Vagina (tissue), 2 donors: ENCODE results near the gene ZBTB45. TPM values are rescaled to one million over a fixed set of nuclear protein-coding genes. Genes with fewer than 3 reads are reported as not detected.

Experiments used
- DNase-seq, 2 donors: peaks; one replicate each; pipeline ENCODE4 v3.0.0-alpha.2; 2017; ENCODE audit errors: extremely low spot score in 2 of 2
- H3K27ac ChIP-seq: fragments of 200-600 bp; sonication (generic); one replicate; pipeline ENCODE4 v1.5.1; 2019
- H3K27me3 ChIP-seq: fragments of 200-600 bp; sonication (generic); one replicate; pipeline ENCODE4 v1.5.1; 2019
- H3K36me3 ChIP-seq, 2 donors: fragments of 200-600 bp; sonication (generic); one replicate each; pipeline ENCODE4 v1.5.1; 2017 to 2019
- H3K4me1 ChIP-seq: fragments of 200-600 bp; sonication (generic); one replicate; pipeline ENCODE4 v1.5.1; 2019
- H3K4me3 ChIP-seq, 2 donors: fragments of 200-600 bp; sonication (generic); 1 replicate in 1 of 2; 2 replicates in 1 of 2; pipeline ENCODE4 v1.5.1; 2016 to 2019
- H3K9me3 ChIP-seq: fragments of 200-600 bp; sonication (generic); one replicate; pipeline ENCODE4 v1.5.1; 2019
- POLR2A ChIP-seq, 2 donors: fragments of 450-650 bp; IDR thresholded peaks; one replicate each; pipeline ENCODE4 v1.6.1; 2017; ENCODE audit warnings: antibody characterized with exemption in 2 of 2, mild to moderate bottlenecking in 2 of 2, moderate library complexity in 2 of 2
- POLR2AphosphoS5 ChIP-seq, 2 donors: sonication (generic); formaldehyde crosslinking; IDR thresholded peaks; one replicate each; pipeline ENCODE4 v1.9.0; 2017; ENCODE audit warnings: antibody characterized with exemption in 2 of 2, mild to moderate bottlenecking in 2 of 2, low read depth in 1 of 2; ENCODE audit not compliant: insufficient read depth in 1 of 2
- intact Hi-C: fragments of 100-400 bp; cut with DNase I; formaldehyde crosslinking; loops from one replicate; pipeline ENCODE4 v1.15.1; 2023
- total RNA-seq: library from RNA; depleted of rRNA; stranded (reverse); fragments of >200 nt; gene quantifications from one replicate; pipeline ENCODE4 v1.2.3, GENCODE V29; 2016
- TF ChIP-seq, protein P1 (sequence below), 3 experiments: fragments of 450-650 bp in 2 of 3; fragments of 200-600 bp in 1 of 3; sonication (generic) in 1 of 3; IDR thresholded peaks; one replicate each; pipeline ENCODE4 v1.5.1; 2017 to 2019; ENCODE audit warnings: antibody characterized with exemption in 3 of 3, mild to moderate bottlenecking in 2 of 3, moderate library complexity in 2 of 3

The ZBTB45 gene
- 14.0 TPM for total RNA-seq

DNA sequence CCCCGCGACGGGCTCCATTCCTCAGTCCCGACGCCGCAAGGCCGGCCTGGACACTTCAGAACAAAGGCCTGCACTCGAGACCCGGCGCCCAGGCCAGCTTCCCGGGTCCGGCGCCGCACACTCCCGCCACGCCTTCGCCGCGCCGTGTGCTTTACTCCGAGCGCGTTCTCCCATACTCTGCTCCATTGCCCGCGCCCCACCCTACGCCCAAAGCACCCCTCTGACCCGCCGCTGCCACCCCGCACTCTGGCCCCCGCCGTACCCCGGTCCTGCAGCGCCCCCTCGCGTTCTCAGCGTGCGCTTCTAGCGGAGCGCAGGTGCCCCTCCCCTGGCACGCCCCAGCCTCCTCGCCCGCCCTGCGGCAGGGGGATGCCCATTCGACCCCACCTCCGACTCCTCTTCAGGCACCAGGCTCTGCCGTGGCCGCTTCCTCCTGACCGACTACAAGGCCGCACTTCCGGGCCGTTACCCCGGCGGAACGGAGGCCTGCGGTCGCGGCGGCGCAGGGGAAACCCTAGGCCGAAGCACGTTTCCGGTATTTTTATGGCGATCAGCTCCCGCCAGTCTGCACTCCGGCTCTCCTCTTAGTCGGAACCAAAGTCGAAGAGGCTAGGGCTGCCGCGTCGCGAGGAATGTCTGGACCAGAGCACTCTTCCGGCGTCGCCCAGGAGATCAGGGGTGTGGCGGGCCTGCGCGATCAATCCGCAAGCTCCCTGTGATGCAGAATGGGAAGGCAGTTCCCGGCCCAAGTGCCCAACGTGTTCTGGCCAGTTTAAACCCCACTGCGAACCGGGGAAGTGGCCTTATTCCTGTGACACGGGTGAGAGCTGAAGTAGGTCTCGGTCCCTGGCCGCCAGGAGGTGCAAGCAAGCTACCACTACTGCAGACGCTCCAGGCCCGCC is at the start of gene ZBTB45:
Gene ZBTB45, minus strand, starts transcription at position 456 of the 902 bp plus-strand sequence. CDS start 2,137 bp downstream, outside the sequence.
- peaks cover 0 to 18% of the 10 kb centered on the region in 2 donors for H3K36me3 ChIP-seq
- DNase-seq = no peak
- H3K27me3 ChIP-seq = no peaks in the 10 kb centered on the region
- intact Hi-C loops = no loop called here
- no peaks in the 10 kb centered on the region for H3K9me3 ChIP-seq
- peak within 1 kb of the TSS; percentile 97 for H3K27ac ChIP-seq
- peak within 1 kb of the TSS; percentile 76 to 93 for H3K4me3 ChIP-seq
- peaks cover 47% of the 10 kb centered on the region for H3K4me1 ChIP-seq
- TF ChIP-seq, protein P1, sequence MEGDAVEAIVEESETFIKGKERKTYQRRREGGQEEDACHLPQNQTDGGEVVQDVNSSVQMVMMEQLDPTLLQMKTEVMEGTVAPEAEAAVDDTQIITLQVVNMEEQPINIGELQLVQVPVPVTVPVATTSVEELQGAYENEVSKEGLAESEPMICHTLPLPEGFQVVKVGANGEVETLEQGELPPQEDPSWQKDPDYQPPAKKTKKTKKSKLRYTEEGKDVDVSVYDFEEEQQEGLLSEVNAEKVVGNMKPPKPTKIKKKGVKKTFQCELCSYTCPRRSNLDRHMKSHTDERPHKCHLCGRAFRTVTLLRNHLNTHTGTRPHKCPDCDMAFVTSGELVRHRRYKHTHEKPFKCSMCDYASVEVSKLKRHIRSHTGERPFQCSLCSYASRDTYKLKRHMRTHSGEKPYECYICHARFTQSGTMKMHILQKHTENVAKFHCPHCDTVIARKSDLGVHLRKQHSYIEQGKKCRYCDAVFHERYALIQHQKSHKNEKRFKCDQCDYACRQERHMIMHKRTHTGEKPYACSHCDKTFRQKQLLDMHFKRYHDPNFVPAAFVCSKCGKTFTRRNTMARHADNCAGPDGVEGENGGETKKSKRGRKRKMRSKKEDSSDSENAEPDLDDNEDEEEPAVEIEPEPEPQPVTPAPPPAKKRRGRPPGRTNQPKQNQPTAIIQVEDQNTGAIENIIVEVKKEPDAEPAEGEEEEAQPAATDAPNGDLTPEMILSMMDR (IDR thresholded peaks at IDR 0.05) = peak; percentile 67 to 74 (median 73)
- TF ChIP-seq POLR2A (IDR thresholded peaks at IDR 0.05) (peak in 1 of 2 donors; percentile 31), POLR2AphosphoS5 (IDR thresholded peaks at IDR 0.05; ENCODE audit: insufficient read depth in 1 of 2, low read depth in 1 of 2) (peak; percentile 89 to 91)

DNA sequence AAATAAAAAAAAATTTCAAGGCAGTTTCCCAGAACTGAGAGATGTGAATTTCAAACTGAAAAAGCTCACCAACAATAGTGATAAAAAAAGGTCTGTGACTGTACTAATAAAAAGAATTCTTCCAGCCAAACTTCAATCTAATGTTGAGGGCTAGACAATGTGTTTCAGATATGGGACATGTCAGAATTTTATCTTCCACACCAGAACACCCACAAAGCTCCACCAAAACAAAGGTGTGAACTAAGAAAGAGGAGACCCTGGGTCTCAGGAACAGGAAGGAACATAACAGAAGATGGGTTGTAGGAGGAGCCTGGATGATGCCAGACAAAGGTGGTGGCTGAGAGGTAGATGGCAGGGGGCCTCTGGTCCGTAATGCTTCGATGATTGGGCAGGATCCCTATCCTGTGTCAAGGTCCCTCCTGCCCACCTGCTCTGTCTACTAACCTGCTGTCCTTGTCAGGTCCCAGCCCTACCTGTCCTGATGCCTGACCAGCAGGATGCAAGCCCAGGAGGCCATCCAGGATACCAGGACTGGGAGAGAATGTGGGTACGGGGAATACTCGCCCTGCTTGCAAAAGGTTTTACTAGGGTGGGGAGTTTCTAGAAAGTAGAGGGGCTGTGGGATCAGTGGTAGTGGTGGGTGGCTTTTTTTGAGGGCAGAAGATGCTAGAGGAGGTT is 49.0 kb upstream of the ZBTB45 start:
- H3K27ac ChIP-seq = no peak overlapping the region
- H3K27me3 ChIP-seq = no peaks in the 10 kb centered on the region
- intact Hi-C loops = no loop called here
- TF ChIP-seq, protein P1 (IDR thresholded peaks at IDR 0.05) = no peak
- TF ChIP-seq POLR2AphosphoS5 (IDR thresholded peaks at IDR 0.05; ENCODE audit: insufficient read depth in 1 of 2, low read depth in 1 of 2) (no peak), POLR2A (IDR thresholded peaks at IDR 0.05) (no peak)
- peaks cover 0 to 10% of the 10 kb centered on the region in 2 donors for H3K36me3 ChIP-seq
- no peak for DNase-seq
- H3K4me3 ChIP-seq = no peak overlapping the region
- H3K4me1 ChIP-seq = peaks cover 10% of the 10 kb centered on the region
- H3K9me3 ChIP-seq = no peaks in the 10 kb centered on the region

DNA sequence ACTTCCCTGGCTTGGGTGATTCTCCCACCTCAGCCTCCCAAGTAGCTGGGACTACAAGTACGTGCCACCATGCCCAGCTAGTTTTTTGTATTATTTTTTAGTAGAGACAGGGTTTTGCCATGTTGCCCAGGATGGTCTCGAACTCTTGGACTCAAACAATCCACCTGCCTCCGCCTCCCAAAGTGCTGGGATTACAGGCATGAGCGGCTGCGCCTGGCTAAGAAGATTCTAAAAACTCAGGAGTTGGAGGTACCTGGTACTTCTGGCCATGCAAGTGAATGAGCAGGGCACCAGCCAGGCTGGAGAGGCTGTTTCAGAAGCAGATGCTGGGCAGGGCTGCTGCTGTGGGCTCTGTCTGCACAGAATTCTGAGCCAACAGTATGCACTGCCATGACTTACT is 47.4 kb upstream of the ZBTB45 start:
- Histone ChIP-seq H3K9me3 (no peaks in the 10 kb centered on the region), H3K27ac (no peak overlapping the region), H3K4me1 (peaks cover 20% of the 10 kb centered on the region), H3K36me3 (peaks cover 0 to 10% of the 10 kb centered on the region in 2 donors), H3K27me3 (no peaks in the 10 kb centered on the region), H3K4me3 (no peak overlapping the region)
- intact Hi-C loops = no loop called here
- DNase-seq = no peak
- no peak for TF ChIP-seq POLR2AphosphoS5 (IDR thresholded peaks at IDR 0.05; ENCODE audit: insufficient read depth in 1 of 2, low read depth in 1 of 2)

DNA sequence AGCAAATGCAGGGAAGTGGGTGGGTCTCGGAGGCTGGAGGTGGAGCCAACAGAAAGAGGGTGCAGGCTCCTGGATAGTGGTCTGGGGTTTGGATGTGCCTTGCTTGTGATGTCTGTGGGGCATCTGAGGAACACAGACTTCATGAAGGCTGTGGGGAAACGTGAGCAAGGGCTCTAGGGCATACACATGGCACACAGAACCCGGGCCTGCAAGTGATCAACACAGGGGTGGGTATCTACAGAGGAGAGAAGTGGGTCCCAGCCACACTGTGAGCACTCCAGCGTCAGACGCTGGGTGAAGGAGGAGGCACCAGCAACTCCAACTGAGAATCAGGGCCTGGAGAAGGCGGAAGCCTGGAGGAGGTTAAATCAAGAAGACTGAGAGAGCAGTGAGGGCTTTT is 44.2 kb upstream of the ZBTB45 start:
- Histone ChIP-seq H3K9me3 (no peaks in the 10 kb centered on the region), H3K4me1 (peaks cover 35% of the 10 kb centered on the region), H3K36me3 (no peaks in the 10 kb centered on the region), H3K27ac (no peak overlapping the region), H3K27me3 (no peaks in the 10 kb centered on the region), H3K4me3 (no peak overlapping the region)
- no peak for DNase-seq
- intact Hi-C loops = no loop called here
- TF ChIP-seq POLR2AphosphoS5 (IDR thresholded peaks at IDR 0.05; ENCODE audit: insufficient read depth in 1 of 2, low read depth in 1 of 2) (no peak), POLR2A (IDR thresholded peaks at IDR 0.05) (no peak)
- TF ChIP-seq, protein P1 (IDR thresholded peaks at IDR 0.05) = no peak

DNA sequence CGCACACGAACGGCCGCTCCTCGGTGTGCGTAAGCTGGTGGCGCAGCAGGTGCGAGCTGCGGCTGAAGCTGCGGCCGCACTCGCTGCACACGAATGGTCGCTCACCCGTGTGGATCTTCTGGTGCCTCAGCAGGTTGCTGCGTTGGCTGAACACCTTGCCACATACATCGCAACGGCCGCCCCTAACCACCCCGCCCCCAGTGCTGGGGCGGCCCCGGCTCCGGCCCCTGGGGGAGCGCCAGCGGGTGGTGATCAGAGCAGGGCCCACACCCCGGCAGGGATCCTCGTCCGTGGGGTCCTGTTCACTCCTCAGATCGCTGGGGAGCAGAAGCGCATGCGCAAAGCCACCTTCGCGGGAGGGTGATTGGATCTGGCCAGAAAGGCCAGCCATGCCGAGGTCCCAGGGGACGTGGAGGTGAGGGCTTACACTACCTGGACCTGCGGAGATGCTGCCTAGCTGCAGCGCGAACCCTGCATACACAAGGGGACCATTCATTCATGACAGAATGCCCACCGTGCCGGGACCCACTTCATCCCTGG is 43.5 kb upstream of the ZBTB45 start:
- H3K4me1 ChIP-seq = peaks cover 35% of the 10 kb centered on the region
- H3K36me3 ChIP-seq = no peaks in the 10 kb centered on the region
- no peak overlapping the region for H3K27ac ChIP-seq
- TF ChIP-seq POLR2AphosphoS5 (IDR thresholded peaks at IDR 0.05; ENCODE audit: insufficient read depth in 1 of 2, low read depth in 1 of 2) = no peak
- TF ChIP-seq, protein P1 (IDR thresholded peaks at IDR 0.05) = no peak
- no peak for TF ChIP-seq POLR2A (IDR thresholded peaks at IDR 0.05)
- H3K27me3 ChIP-seq = no peaks in the 10 kb centered on the region
- intact Hi-C loops = no loop called here
- H3K4me3 ChIP-seq = peak overlapping the region; percentile 43 to 51
- H3K9me3 ChIP-seq = no peaks in the 10 kb centered on the region
- DNase-seq = no peak
